Panc1 (cell line): ENCODE measurements around the gene NTRK3.

Experiments
- CTCF ChIP-seq: fragments of 450-650 bp; IDR thresholded peaks from 2 replicates; pipeline ENCODE4 v1.5.1; 2017; ENCODE audit warnings: mild to moderate bottlenecking
- POLR2AphosphoS5 ChIP-seq: IDR thresholded peaks from 2 replicates; pipeline ENCODE4 v1.6.1; 2012; ENCODE audit warnings: mild to moderate bottlenecking, low read depth, low read length, moderate library complexity

GRCh38 chr15:88190232-88190631 is 66.3 kb downstream of the NTRK3 start:
- TF ChIP-seq CTCF (no peak), POLR2AphosphoS5 (no peak)
